Neural crest cell (in vitro differentiated cells): Measurements from ENCODE around the gene GFOD1. TPM values are rescaled to one million over a fixed set of nuclear protein-coding genes. Genes with fewer than 3 reads are reported as not detected.
A peak's percentile ranks its signal among the peaks of the same experiment; 100 is the strongest.

Experiments
- DNase-seq: peaks from one replicate; pipeline ENCODE4 v3.0.0; 2021; ENCODE audit warnings: low read depth, mixed read lengths, low spot score
- H3K27ac Mint-ChIP-seq: one replicate; pipeline ENCODE4 v1.8.0; 2021; ENCODE audit warnings: mild to moderate bottlenecking, mixed read lengths; ENCODE audit not compliant: unreplicated experiment
- H3K27me3 Mint-ChIP-seq: 2 replicates; pipeline ENCODE4 v1.8.0; 2021; ENCODE audit warnings: low read depth, mild to moderate bottlenecking, mixed read lengths
- H3K36me3 Mint-ChIP-seq: 2 replicates; pipeline ENCODE4 v1.8.0; 2021; ENCODE audit warnings: low read depth, mild to moderate bottlenecking, mixed read lengths
- H3K4me1 Mint-ChIP-seq: 2 replicates; pipeline ENCODE4 v1.8.0; 2021; ENCODE audit warnings: mixed read lengths
- H3K4me3 Mint-ChIP-seq: one replicate; pipeline ENCODE4 v1.8.0; 2021; ENCODE audit warnings: mild to moderate bottlenecking, mixed read lengths
- H3K9me3 Mint-ChIP-seq: 2 replicates; pipeline ENCODE4 v1.8.0; 2021; ENCODE audit warnings: mixed read lengths
- total RNA-seq: library from RNA; stranded (reverse); gene quantifications from 2 replicates; pipeline ENCODE4 v1.2.1, GENCODE V29; 2021
- TF ChIP-seq, protein P1 (sequence below): fragments of 200-600 bp; sonication (generic); conservative IDR thresholded peaks from 2 replicates; pipeline ENCODE4 v1.5.0; 2021; ENCODE audit warnings: antibody characterized with exemption, mild to moderate bottlenecking

The GFOD1 gene
- total RNA-seq, 1 donor from 2014 or later, result 2.2 TPM

DNA sequence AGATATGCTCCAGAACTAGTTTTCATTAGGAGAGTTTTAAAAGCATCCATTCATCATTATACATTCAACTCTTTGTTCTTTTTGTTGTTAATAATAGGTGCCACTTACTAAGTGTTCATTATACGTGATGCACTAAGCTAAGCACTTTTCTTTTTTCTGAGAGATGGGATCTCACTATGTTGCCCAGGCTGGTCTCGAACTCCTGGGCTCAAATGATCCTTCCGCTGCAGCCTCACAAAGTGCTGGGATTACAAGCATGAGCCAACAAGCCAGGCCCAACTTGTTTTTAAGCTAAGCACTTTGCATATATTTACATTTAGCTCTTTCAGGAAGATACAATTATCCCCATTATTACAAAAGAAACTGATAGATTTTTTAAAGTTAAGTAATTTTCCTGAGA lies 5.7 kb upstream of the GFOD1 start:
- Mint-ChIP-seq H3K4me1 (peaks cover 16% of the 10 kb centered on the region), H3K27me3 (peaks cover 10% of the 10 kb centered on the region), H3K27ac (no peak overlapping the region), H3K9me3 (no peaks in the 10 kb centered on the region), H3K36me3 (no peaks in the 10 kb centered on the region), H3K4me3 (no peak overlapping the region)
- no peak for DNase-seq
- TF ChIP-seq, protein P1, sequence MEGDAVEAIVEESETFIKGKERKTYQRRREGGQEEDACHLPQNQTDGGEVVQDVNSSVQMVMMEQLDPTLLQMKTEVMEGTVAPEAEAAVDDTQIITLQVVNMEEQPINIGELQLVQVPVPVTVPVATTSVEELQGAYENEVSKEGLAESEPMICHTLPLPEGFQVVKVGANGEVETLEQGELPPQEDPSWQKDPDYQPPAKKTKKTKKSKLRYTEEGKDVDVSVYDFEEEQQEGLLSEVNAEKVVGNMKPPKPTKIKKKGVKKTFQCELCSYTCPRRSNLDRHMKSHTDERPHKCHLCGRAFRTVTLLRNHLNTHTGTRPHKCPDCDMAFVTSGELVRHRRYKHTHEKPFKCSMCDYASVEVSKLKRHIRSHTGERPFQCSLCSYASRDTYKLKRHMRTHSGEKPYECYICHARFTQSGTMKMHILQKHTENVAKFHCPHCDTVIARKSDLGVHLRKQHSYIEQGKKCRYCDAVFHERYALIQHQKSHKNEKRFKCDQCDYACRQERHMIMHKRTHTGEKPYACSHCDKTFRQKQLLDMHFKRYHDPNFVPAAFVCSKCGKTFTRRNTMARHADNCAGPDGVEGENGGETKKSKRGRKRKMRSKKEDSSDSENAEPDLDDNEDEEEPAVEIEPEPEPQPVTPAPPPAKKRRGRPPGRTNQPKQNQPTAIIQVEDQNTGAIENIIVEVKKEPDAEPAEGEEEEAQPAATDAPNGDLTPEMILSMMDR, result no peak

DNA sequence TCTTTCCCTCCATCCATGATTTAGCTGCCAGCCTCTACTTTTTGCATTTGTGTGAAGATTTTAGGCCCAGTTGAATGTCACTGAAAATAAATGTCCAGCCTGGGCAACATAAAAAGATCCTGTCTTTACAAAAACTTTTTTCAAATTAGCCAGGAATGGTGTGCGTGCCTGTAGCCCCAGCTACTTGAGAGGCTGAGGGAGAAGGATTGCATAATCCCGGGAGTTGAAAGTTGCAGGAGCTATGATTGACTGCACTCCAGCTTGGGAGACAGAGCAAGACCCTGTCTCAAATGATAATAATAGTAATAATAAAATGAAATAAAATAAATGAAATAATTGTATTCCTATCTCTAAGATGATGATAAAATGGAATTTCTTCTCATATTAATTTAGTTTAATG lies 5.0 kb upstream of the GFOD1 start:
- Mint-ChIP-seq H3K27ac (no peak overlapping the region), H3K27me3 (peaks cover 15% of the 10 kb centered on the region), H3K4me1 (peaks cover 19% of the 10 kb centered on the region), H3K9me3 (no peaks in the 10 kb centered on the region), H3K36me3 (no peaks in the 10 kb centered on the region), H3K4me3 (no peak overlapping the region)
- TF ChIP-seq, protein P1, result no peak
- no peak for DNase-seq

DNA sequence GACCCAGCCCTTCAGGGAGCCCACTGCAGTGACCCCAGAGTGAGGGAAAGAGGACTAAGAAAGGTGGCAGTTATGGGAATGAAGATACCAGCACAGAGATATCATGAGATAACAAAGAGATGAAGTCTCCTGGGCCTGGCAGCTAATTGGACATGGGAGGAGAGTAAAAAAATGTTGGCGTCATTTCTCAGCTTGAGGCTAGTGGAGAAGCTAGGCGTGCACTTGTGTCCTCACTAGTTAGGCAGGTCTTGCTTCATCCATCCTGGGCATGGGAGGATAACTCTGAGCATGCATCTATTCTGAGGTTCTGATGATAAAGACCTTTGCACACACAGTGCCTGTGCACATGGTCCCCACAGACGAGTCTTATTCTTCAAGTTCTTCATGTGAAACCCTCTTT lies 4.1 kb upstream of the GFOD1 start:
- Mint-ChIP-seq H3K9me3 (no peaks in the 10 kb centered on the region), H3K36me3 (no peaks in the 10 kb centered on the region), H3K4me3 (no peak overlapping the region), H3K4me1 (peaks cover 18% of the 10 kb centered on the region), H3K27ac (no peak overlapping the region), H3K27me3 (peaks cover 18% of the 10 kb centered on the region)
- TF ChIP-seq, protein P1, result no peak
- no peak for DNase-seq

DNA sequence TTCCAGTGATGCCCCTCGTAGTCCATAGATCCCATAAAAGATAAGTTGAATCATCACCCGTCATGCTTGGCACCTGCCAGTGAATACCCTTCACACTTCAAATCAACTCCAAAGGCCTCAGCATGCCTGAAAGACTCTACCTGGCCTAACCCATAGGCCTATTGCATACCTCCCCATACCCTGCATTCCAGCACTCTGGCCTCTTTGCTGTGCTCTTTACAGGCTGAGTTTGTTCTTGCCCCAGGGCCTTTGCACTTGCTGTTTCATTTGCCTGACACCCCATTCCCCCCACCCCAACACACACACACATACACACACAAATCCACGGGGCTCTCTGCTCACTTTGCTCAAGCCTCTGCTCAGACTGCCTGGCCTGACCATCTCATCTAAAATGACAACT lies 3.0 kb upstream of the GFOD1 start:
- Mint-ChIP-seq H3K27ac (no peak overlapping the region), H3K27me3 (peaks cover 29% of the 10 kb centered on the region), H3K4me3 (peak overlapping the region; percentile 56), H3K36me3 (no peaks in the 10 kb centered on the region), H3K4me1 (peaks cover 26% of the 10 kb centered on the region), H3K9me3 (no peaks in the 10 kb centered on the region)
- TF ChIP-seq, protein P1, result no peak
- no peak for DNase-seq

DNA sequence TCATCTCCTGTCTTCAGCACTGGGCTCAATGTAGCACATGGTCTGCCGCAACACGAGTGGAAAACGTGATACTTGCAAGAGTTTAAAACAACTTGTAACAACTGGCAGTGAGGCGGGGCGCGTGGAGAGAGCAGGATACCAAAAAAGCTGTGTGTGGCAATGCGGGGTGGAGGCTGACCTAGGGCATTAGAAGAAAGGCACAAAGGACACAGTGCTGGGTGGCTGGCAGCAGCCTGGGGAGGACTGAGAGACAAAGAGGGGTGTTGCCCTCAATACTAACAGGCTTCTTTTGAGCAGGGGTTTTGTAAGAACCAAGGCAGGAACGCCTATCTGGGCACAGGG lies 1.5 kb upstream of the GFOD1 start:
- TF ChIP-seq, protein P1, result no peak
- H3K9me3 Mint-ChIP-seq, result no peaks in the 10 kb centered on the region
- no peak overlapping the region for H3K27ac Mint-ChIP-seq
- peaks cover 44% of the 10 kb centered on the region for H3K27me3 Mint-ChIP-seq
- H3K4me3 Mint-ChIP-seq, result peak overlapping the region; percentile 90
- peaks cover 30% of the 10 kb centered on the region for H3K4me1 Mint-ChIP-seq
- H3K36me3 Mint-ChIP-seq, result no peaks in the 10 kb centered on the region
- DNase-seq, result no peak
